MCF 10A (cell line): ENCODE measurements around the gene TAOK1. TPM values are rescaled to one million over a fixed set of nuclear protein-coding genes. Genes with fewer than 3 reads are reported as not detected.

Experiments
- BruUV-seq: library from RNA; stranded (reverse); fragments of 400-500 nt; replicated peaks from 2 replicates; lab custom pipeline; 2021; lab: Mats Ljungman, UMichigan
- CTCF ChIA-PET: fragments of 300-600 bp; sonication (Branson Sonifier 250); formaldehyde crosslinking; extraction: SDS; loops from one replicate; lab custom pipeline; 2021; ENCODE audit warnings: antibody characterized with exemption, inconsistent platforms; lab: Yijun Ruan, JAX
- POLR2A ChIA-PET: fragments of 300-600, 350-650 bp; sonication (Branson Sonifier 250); formaldehyde crosslinking; extraction: SDS; loops from one replicate; lab custom pipeline; 2020; ENCODE audit warnings: antibody characterized with exemption, inconsistent platforms; lab: Yijun Ruan, JAX
- DNase-seq: peaks from one replicate; pipeline ENCODE4 v3.0.0-alpha.2; 2018; ENCODE audit not compliant: unreplicated experiment
- H3K27ac Mint-ChIP-seq: one replicate; pipeline ENCODE4 v1.8.0; 2022; ENCODE audit warnings: mild to moderate bottlenecking, low read depth, mixed read lengths; ENCODE audit not compliant: unreplicated experiment
- H3K27me3 Mint-ChIP-seq: one replicate; pipeline ENCODE4 v1.8.0; 2022; ENCODE audit warnings: mixed read lengths; ENCODE audit not compliant: insufficient read depth, unreplicated experiment
- H3K36me3 Mint-ChIP-seq: one replicate; pipeline ENCODE4 v1.8.0; 2022; ENCODE audit warnings: mild to moderate bottlenecking, moderate library complexity, mixed read lengths; ENCODE audit not compliant: insufficient read depth, unreplicated experiment
- H3K4me1 Mint-ChIP-seq: one replicate; pipeline ENCODE4 v1.8.0; 2022; ENCODE audit warnings: mixed read lengths; ENCODE audit not compliant: insufficient read depth, unreplicated experiment
- H3K4me3 Mint-ChIP-seq: one replicate; pipeline ENCODE4 v1.8.0; 2022; ENCODE audit warnings: mild to moderate bottlenecking, moderate library complexity, mixed read lengths; ENCODE audit not compliant: unreplicated experiment
- H3K9me3 Mint-ChIP-seq: one replicate; pipeline ENCODE4 v1.8.0; 2022; ENCODE audit warnings: mixed read lengths; ENCODE audit not compliant: unreplicated experiment
- CTCF ChIP-seq: fragments of 200-600 bp; IDR thresholded peaks from one replicate; pipeline ENCODE4 v1.8.0; 2022; ENCODE audit warnings: antibody characterized with exemption, mild to moderate bottlenecking; ENCODE audit not compliant: unreplicated experiment
- intact Hi-C: fragments of 100-400 bp; cut with micrococcal nuclease; formaldehyde crosslinking; loops from 2 replicates; pipeline ENCODE4 v1.14.1; 2022
- total RNA-seq: library from RNA; stranded (reverse); gene quantifications from 2 replicates; pipeline ENCODE4 v1.2.3, GENCODE V29; 2022

Gene TAOK1
- total RNA-seq, 1 experiment from 2014 or later, result 68.7 TPM

DNA sequence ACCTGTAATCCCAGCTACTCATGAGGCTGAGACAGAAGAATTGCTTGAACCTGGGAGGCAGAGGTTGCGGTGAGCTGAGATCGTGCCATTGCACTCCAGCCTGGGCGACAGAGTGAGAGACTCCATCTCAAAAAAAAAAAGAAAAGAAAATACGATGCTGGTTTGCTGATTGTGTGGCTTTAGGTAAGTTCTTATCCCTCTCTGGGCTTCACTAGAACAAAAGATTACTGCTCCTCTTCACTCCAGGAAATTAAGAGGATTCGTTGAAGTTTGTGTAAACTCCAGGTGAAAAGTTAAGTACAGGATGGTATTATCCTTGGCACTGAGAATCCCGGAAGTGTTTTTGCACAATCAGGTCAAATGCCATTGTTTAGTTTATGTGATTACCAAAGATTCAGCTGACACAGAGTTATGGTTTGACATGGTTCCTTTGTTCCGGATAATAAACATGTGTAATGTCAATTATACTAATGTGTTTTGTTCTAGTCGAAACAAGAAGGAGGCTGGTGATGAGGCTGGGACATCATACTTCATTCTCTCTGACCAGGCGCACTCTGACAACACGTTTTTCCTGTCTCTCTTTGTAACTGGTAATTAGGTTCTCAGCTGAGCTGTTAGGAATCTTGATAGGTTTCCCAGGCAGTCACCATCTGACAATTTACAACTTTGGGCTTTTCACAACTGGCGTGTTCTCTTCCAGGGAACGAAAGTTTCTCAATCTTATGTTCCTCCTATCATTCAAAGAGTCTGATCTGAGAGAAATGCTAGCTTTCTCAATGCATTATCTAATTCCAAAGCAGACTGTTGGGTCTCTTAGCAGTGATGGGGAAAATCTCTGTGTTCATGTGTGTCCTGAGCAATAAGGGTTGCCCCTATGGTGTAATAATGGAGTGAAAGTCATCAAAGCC, 10.8 kb upstream of the TAOK1 start:
- no TSS peak for BruUV-seq
- CTCF ChIA-PET, result interaction anchor here (0.6 to 1.4 kb wide), 5 partner anchors 8 to 388 kb away, joined by 3 to 4 read pairs (median 3); no protein-coding TSS in a partner anchor
- POLR2A ChIA-PET, result interaction anchor here (1.3 to 3.9 kb wide), 3 partner anchors 11 to 188 kb away, joined by 3 to 20 read pairs (median 5); partner anchors contain the start of genes ABHD15 and TAOK1
- Mint-ChIP-seq H3K27me3 (no peaks in the 10 kb centered on the region), H3K4me3 (no peak overlapping the region), H3K36me3 (no peaks in the 10 kb centered on the region), H3K27ac (peak overlapping the region; percentile 28), H3K4me1 (peaks cover 25% of the 10 kb centered on the region), H3K9me3 (no peaks in the 10 kb centered on the region)
- intact Hi-C loops, result no loop called here
- TF ChIP-seq CTCF, result no peak
- peak; percentile 68 for DNase-seq

DNA sequence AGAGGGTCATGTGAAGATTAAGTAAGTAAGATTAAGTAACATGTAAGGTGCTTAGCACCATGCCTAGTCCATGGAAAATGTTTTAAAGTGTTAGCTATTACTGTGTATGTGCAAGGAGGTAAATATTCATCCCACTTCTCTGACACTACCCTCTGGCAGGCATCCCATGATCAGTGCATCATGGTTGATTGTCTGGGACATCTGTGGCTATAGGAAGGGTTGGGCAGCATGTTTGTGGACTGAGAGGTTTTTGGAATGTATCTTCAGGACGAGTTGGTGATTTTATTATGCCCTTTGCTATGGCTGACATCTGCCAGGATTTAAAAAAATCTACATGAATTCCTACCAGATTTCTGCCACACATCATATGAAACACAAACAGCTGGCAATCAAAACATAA, 6.5 kb upstream of the TAOK1 start:
- Mint-ChIP-seq H3K4me3 (no peak overlapping the region), H3K27ac (no peak overlapping the region), H3K36me3 (no peaks in the 10 kb centered on the region), H3K27me3 (no peaks in the 10 kb centered on the region), H3K9me3 (no peaks in the 10 kb centered on the region), H3K4me1 (peaks cover 19% of the 10 kb centered on the region)
- no TSS peak for BruUV-seq
- CTCF ChIA-PET, result interaction anchor here (0.6 to 1.3 kb wide), 6 partner anchors 9 to 291 kb away, joined by 3 to 5 read pairs (median 4); no protein-coding TSS in a partner anchor
- intact Hi-C loops, result no loop called here
- no peak for DNase-seq
- POLR2A ChIA-PET, result interaction anchor here (0.8 to 1.4 kb wide), 4 partner anchors 9 to 89 kb away, joined by 3 to 5 read pairs (median 3); no protein-coding TSS in a partner anchor
- TF ChIP-seq CTCF, result no peak

DNA sequence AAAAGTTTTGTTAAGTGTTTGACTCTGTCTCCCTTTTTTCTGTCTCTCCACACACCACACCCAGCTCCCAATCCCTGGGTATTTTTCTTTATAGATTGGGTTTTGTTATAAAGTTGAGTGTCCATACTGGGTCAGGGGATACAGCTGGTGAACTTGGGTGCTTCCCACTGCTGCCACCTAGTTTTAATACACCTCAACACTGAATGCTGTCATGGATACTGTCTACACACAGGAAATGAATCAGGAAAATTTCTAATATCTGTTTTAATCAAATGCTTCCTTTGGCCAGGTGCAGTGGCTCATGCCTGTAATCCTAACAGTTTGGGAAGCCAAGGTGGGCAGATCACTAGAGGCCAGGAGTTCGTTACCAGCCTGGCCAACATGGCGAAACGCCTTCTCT, 5.3 kb upstream of the TAOK1 start:
- ChIA-PET CTCF (interaction anchor here (1.0 kb wide), 1 partner anchor 15 kb away, joined by 5 read pairs; no protein-coding TSS in a partner anchor), POLR2A (interaction anchor here (1.4 kb wide), 1 partner anchor 10 kb away, joined by 5 read pairs; no protein-coding TSS in a partner anchor)
- DNase-seq, result no peak
- Mint-ChIP-seq H3K27me3 (no peaks in the 10 kb centered on the region), H3K4me1 (peaks cover 16% of the 10 kb centered on the region), H3K36me3 (peaks cover 2% of the 10 kb centered on the region), H3K4me3 (no peak overlapping the region), H3K9me3 (no peaks in the 10 kb centered on the region), H3K27ac (no peak overlapping the region)
- no TSS peak for BruUV-seq
- TF ChIP-seq CTCF, result peak; percentile 16
- intact Hi-C loops, result no loop called here

GRCh38 chr17:29386760-29387159, 3.4 kb upstream of the TAOK1 start:
- no peak for TF ChIP-seq CTCF
- DNase-seq, result no peak
- no peaks in the 10 kb centered on the region for H3K27me3 Mint-ChIP-seq
- H3K4me1 Mint-ChIP-seq, result peaks cover 17% of the 10 kb centered on the region
- intact Hi-C loops, result no loop called here
- H3K27ac Mint-ChIP-seq, result no peak overlapping the region
- CTCF ChIA-PET, result interaction anchor here (0.6 to 2.0 kb wide), 3 partner anchors 8 to 262 kb away, joined by 3 to 13 read pairs (median 4); no protein-coding TSS in a partner anchor
- peaks cover 6% of the 10 kb centered on the region for H3K36me3 Mint-ChIP-seq
- no peak overlapping the region for H3K4me3 Mint-ChIP-seq
- H3K9me3 Mint-ChIP-seq, result no peaks in the 10 kb centered on the region
- BruUV-seq, result no TSS peak
- POLR2A ChIA-PET, result interaction anchor here (0.6 to 1.0 kb wide), 4 partner anchors 10 to 173 kb away, joined by 3 to 4 read pairs (median 3); no protein-coding TSS in a partner anchor
